Upper lobe of left lung (tissue), 4 donors: ENCODE results near the gene RPS27.

Experiments
- CTCF ChIP-seq, 6 experiments: fragments of 450-650 bp in 4 of 6; fragments of 200-600 bp in 2 of 6; sonication (generic) in 2 of 6; IDR thresholded peaks; one replicate each; pipeline ENCODE4 v1.5.1; 2016 to 2019; ENCODE audit warnings: antibody characterized with exemption in 6 of 6
- EP300 ChIP-seq, 4 donors: sonication (generic); formaldehyde crosslinking; IDR thresholded peaks; one replicate each; pipeline ENCODE4 v1.5.1; 2017; ENCODE audit warnings: antibody characterized with exemption in 4 of 4, control low read depth in 2 of 4
- POLR2A ChIP-seq, 4 donors: fragments of 450-650 bp; IDR thresholded peaks; one replicate each; pipeline ENCODE4 v1.5.1; 2016 to 2017; ENCODE audit warnings: antibody characterized with exemption in 4 of 4, mild to moderate bottlenecking in 2 of 4
- POLR2AphosphoS5 ChIP-seq, 2 donors: sonication (generic); formaldehyde crosslinking; IDR thresholded peaks; one replicate each; pipeline ENCODE4 v1.5.1; 2017; ENCODE audit warnings: antibody characterized with exemption in 2 of 2

- TF ChIP-seq POLR2A (IDR thresholded peaks at IDR 0.05) (no peak), CTCF (IDR thresholded peaks at IDR 0.05) (no peak), POLR2AphosphoS5 (IDR thresholded peaks at IDR 0.05) (no peak), EP300 (IDR thresholded peaks at IDR 0.05) (no peak)
These were observed 22.6 kb upstream of the RPS27 start for GRCh38 chr1:153968000-153968363.
